PFSK-1 (cell line): ENCODE data around the gene RALGPS2.

Source experiments
- FOXP2 ChIP-seq: optimal IDR thresholded peaks from 2 replicates; pipeline ENCODE3; 2011; ENCODE audit warnings: borderline replicate concordance, control low read depth, inconsistent platforms; ENCODE audit not compliant: insufficient read depth; ENCODE audit errors: extremely low read length, extremely low read depth
- POLR2AphosphoS5 ChIP-seq: IDR thresholded peaks from 2 replicates; pipeline ENCODE4 v1.6.1; 2012; ENCODE audit warnings: low read depth, mild to moderate bottlenecking, control low read depth, low read length, moderate library complexity
- REST ChIP-seq, 2 experiments: IDR thresholded peaks; 2 replicates each; pipeline versions ENCODE4 v1.6.1 to v1.8.0; 2011 to 2012; ENCODE audit warnings: low read depth in 2 of 2, low read length in 2 of 2, control low read depth in 1 of 2, inconsistent platforms in 1 of 2, mild to moderate bottlenecking in 1 of 2, moderate library complexity in 1 of 2; ENCODE audit not compliant: insufficient read depth in 1 of 2
- SIN3A ChIP-seq: IDR thresholded peaks from 2 replicates; pipeline ENCODE4 v1.6.1; 2012; ENCODE audit warnings: mild to moderate bottlenecking, low read length, moderate library complexity, borderline replicate concordance; ENCODE audit not compliant: insufficient read depth
- TAF1 ChIP-seq: IDR thresholded peaks from 2 replicates; pipeline ENCODE4 v1.6.1; 2012; ENCODE audit warnings: low read length, control low read depth, borderline replicate concordance; ENCODE audit not compliant: insufficient read depth

The RALGPS2 gene

GRCh38 chr1:178941261-178941689 is 216.2 kb downstream of the RALGPS2 start:
- TF ChIP-seq SIN3A (no peak), REST (IDR thresholded peaks at IDR 0.05; ENCODE audit: insufficient read depth in 1 of 2, low read depth in 2 of 2, low read length in 2 of 2) (no peak), FOXP2 (no peak), POLR2AphosphoS5 (no peak), TAF1 (no peak)

- TF ChIP-seq POLR2AphosphoS5 (no peak), FOXP2 (no peak)
Observed at GRCh38 chr1:178941849-178942248, 216.8 kb downstream of the RALGPS2 start.

GRCh38 chr1:178942285-178943198 is 217.5 kb downstream of the RALGPS2 start:
- TF ChIP-seq FOXP2 (no peak), REST (IDR thresholded peaks at IDR 0.05; ENCODE audit: insufficient read depth in 1 of 2, low read depth in 2 of 2, low read length in 2 of 2) (no peak), POLR2AphosphoS5 (no peak), TAF1 (no peak), SIN3A (no peak)

- TF ChIP-seq POLR2AphosphoS5: no peak
- TF ChIP-seq FOXP2: no peak
- no peak for TF ChIP-seq REST (IDR thresholded peaks at IDR 0.05; ENCODE audit: insufficient read depth in 1 of 2, low read depth in 2 of 2, low read length in 2 of 2)
- TF ChIP-seq TAF1: no peak
- TF ChIP-seq SIN3A: no peak
Observed at GRCh38 chr1:178944729-178945128, 219.7 kb downstream of the RALGPS2 start.

GRCh38 chr1:178945763-178946266 is 220.8 kb downstream of the RALGPS2 start:
- TF ChIP-seq REST (IDR thresholded peaks at IDR 0.05; ENCODE audit: insufficient read depth in 1 of 2, low read depth in 2 of 2, low read length in 2 of 2) (no peak), TAF1 (no peak), POLR2AphosphoS5 (no peak), SIN3A (no peak), FOXP2 (no peak)
